GM18867 (cell line): ENCODE results near the gene HLA-F.

Experiments used
- ATAC-seq: cut with Tn5 transposase; IDR thresholded peaks from one replicate; pipeline ENCODE4 v1.9.1; 2021; ENCODE audit warnings: mild to moderate bottlenecking, moderate library complexity; ENCODE audit not compliant: unreplicated experiment

Gene HLA-F

DNA sequence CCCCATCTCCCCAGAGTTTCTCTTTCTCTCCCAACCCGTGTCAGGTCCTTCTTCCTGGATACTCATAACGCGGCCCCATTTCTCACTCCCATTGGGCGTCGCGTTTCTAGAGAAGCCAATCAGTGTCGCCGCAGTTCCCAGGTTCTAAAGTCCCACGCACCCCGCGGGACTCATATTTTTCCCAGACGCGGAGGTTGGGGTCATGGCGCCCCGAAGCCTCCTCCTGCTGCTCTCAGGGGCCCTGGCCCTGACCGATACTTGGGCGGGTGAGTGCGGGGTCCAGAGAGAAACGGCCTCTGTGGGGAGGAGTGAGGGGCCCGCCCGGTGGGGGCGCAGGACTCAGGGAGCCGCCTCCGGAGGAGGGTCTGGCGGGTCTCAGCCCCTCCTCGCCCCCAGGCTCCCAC, at the start of gene HLA-F:
Gene HLA-F (plus strand): TSS at position 173 of the 404 bp plus-strand sequence. CDS start 30 bp downstream, at position 203.
- ATAC-seq, result peak; percentile 87

DNA sequence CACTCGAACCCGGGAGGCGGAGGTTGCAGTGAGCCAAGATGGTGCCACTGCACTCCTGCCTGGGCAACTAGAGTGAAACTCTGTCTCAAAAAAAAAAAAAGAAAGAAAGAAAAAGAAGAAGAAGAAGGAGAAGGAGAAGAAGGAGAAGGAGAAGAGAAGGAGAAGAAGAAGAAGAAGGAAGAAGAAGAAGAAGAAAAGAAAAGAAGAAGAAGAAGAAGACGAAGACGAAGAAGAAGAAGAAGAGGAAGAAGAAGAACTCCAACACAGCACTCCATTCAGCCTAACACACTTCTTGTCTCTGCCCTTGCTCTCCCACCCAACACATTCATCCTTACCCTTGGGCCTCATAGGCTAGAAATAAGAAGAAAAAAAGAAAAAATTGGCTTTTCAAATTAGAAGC, 49.2 kb upstream of the HLA-F start:
- ATAC-seq, result no peak

DNA sequence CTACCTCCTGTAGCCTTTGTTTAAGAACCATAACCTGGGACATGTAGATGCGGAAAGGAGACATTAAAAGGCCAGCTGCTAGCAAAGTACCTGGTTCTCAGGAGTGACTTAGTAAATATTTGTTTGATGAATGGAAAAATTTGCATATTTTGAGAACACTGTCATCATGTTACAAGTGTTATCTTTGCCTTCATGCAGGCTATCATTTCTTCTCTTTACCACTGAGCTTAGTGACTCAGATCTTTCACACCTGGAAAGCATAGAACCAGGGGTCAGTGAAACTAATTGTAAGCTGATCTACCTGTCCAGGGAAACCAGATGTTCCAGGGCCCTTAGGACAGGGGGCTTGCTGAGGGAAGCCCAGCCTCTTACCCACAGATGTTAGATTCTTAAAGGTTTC, 47.7 kb upstream of the HLA-F start:
- ATAC-seq, result no peak

DNA sequence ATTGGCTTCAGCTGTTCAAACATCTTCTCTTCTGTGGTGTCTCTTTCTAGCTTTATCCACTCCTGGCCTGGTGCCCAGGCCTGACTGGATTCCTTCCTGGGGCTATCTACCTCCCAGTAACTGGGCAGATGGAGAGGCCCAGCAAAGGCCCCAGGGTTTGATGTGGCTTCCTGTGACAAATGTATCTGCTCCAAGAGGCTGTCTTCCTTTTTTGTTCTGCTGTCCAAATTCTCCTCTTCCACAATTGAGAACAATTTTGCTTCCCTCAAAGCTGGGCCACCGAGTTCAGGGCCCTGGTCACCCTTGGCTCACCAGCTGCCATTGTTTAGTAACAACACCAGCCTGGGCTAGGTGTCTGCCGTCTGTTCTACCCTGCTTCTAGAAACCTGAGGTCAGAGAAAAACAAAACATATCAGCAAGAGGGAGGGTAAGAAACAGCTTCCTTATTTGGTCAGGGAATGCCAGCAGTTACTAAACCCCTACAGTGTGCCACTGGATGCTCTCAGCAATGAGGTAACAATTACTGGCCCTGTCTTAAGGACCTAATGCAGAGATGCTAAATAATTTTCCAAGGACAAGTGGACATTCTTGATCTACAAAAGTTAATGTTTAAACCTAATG, 46.1 kb upstream of the HLA-F start:
- no peak for ATAC-seq

DNA sequence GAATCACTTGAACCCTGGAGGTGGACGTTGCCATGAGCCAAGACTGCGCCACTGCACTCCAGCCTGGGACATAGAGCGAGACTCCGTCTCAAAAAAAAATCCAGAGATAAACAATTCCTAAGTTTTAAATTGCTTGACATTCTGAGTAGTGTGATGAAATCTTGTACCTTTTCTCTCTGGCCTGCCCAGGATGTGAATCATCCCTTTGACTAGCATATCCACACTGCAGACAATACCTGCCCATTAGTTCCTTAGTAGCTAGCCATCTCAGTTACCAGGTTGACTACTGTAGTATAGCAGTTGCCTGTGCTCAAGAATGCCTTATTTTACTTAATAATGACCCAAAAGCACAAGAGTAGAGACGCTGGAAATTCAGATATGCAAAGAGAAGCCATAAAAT, 45.1 kb upstream of the HLA-F start:
- no peak for ATAC-seq

DNA sequence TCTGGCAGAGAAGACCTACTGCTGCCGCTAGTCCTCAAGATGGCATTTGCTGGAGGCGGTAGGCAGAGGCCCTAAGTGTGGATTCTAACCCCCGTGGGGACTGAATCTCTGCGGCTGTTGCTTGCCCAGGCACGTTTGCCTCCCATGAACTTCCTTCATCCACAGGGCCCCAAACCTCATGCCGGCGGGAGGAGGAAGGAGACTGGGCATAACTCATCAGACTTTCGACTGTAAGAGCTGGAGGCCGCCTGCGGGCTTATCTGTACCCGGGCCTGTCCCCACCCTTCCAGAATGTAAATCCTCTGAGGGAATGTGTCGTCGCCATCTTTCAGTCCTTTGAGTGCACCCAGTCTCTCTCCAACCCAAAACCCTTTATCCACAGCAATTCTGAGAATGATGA, 43.3 kb upstream of the HLA-F start:
- ATAC-seq, result no peak

DNA sequence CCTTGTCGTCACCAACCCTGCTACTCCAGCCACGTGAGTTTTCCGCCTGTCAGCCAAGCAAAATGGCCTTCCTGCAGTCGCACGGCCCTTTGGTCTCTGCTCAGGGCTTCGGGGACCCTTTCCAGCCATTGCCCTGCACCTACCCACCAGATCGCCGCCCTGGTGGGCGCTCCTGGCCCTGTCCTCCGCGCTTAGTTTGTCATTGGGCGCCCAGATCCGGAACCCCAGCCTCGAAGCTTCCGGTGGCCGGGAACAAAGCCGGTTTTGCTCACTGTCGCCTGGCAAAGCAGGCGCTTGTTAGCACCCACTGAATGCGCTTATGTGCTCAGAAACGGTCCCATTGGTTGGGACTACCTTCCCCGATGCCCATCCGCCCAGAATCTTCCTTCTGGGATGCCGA, 42.8 kb upstream of the HLA-F start:
- ATAC-seq, result no peak

DNA sequence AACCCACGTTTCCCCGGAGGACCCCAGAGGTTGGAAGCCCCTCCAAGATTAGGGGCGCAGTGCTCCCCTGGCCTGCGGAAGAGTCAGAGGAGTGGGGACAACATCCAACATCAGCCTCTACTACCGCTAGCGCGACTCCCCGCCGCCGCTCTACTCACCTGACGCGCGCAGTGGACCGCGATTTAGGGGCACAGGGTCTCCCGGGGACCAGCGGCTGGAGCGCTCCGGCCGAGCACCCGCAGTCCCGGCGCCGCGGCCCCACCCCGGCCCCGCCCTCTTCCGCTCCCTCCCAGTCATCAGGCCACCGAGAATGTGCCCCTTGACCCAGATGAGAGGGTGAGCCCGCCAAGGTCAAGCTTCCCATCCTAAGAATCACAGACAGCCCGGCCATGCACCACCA, 42.3 kb upstream of the HLA-F start, which contains the start of gene ZFP57:
Gene ZFP57 (minus strand): TSS at position 249 of the 400 bp plus-strand sequence. CDS start 4,149 bp downstream, outside the sequence.
- ATAC-seq, result no peak

DNA sequence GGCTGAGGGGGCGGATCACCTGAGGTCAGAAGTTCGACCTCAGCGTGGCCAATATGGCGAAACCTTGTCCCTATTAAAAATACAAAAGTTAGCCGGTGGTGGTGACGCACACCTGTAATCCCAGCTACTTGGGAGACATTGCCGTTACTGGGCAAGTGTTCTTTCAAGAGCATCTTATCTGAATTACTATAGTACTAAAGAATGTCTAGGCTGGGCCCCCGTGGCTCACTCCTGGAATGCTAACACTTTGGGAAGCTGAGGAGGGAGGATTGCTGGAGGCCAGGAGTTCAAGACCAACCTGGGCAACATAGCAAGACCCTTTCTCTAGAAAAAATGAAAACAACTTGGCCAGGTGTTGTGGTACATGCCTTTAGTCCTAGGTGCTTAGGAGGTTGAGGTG, 41.4 kb upstream of the HLA-F start:
- ATAC-seq, result no peak

DNA sequence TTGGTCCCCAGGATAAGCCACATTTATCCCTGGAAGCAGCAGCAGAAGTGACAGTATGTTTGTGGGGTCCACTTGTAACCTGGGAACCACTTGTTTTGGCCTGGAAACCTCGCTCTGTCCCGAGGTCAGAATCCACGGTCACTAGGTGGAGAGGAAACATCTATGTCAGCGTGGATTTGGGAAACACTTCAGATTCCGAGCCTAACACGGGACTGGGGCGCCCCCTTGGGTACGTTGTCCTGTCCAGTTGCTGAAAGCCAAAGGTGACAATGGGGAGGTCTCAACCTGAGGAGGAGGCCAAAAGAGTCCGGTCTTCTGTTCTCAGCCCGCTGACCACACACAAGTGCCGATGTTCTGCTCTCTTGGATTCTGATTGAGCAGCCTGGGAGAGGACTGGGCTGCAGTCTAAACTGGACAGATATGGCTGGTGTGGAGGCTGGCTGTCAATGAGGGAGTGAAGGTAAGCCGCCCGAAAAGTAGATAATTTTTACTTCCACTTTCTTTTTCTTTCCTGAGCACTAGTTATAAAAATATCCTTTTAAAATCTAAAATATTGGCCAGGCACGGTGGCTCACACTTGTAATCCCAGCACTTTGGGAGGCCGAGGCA, 37.4 kb upstream of the HLA-F start:
- no peak for ATAC-seq

DNA sequence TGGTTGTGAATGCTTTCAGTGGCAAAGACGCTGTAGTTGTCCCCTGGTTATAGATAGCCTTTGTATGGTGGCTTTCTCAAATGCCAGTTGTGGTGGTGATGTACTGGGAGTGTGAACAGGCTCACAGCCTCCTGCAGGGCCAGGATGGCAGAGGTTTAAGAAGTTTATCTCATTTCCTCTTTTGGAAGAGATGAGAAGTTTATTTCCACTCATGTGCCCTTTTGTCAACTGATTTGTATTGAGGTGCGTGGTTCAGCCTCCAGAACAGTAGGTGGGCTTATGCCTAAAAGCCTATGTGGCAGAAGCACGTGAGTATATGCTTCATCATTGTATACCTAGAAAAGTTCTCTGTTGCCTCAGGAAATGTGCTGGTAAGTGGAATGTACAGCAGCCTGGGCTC, 28.6 kb upstream of the HLA-F start:
- no peak for ATAC-seq

DNA sequence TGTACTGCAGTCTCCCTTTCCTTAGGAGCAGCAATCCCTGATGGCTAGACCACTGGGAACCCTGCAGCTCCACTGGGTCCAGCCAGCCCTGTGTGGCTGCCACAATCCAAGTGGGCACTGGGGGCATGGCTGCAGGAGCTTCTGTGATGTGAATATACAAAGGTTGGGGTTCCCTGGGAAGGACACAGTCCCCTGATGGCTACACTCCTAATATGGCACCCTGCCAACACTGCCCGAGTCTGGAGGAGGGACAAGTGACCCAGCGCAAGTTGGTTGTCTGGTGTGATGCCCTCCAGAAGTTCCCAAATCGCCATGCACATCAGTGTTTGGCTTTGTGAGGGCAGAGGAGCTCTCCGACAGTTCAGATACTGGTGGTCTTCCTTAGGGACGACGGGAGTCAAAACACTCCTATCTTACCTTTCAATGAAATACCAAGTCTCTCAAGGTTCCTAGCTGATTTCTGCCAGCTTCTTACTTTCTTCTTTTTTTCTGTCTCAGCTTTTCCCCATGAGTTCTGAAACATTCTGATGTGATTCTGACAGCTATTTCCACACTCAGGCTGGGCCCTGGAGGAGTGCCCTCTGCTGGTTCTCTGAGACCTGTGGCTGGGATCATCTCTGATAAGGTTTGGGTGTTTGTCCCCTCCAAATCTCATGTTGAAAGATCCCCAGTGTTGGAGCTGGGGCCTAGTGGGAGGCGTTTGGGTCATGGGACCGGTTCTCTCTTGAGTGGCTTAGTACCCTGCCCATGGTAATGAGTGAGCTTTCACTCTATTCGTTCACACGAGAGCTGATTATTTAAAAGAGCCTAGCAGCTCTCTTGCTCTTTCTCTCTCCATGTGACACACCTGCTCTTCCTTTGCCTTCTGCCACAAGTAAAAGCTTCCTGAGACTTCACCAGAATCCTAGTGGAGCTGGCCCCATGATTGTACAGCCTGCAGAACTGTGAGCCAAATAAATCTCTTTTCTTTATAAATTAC, 26.8 kb upstream of the HLA-F start:
- no peak for ATAC-seq

DNA sequence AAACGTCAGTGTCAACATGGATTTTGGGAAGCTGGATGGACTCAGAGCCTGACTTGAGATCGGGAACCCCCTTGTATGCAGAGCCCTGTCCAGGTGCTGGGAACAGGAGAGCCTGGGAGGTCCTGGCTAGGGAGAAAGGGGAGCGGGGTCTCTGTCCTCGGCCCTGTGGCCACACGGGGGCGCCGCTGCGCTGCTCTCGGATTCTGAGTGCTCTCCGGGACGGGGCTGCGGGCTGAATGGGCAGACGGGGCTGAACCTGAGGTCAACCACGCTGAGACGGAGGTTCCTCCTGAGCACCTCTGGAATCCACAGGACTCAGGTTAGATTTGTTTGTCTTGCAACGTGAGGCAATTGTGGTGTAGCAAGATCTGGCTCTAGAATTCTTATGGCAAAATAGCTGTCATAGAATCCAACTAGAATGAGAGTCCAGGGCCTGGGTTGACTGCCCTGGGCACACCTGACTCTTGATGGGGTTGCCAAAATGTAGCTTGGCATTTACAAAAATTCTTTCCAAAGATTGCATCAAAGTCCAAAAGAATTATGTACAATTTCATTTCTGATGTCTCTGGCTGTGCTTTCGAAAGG, 20.6 kb upstream of the HLA-F start:
- ATAC-seq, result no peak

DNA sequence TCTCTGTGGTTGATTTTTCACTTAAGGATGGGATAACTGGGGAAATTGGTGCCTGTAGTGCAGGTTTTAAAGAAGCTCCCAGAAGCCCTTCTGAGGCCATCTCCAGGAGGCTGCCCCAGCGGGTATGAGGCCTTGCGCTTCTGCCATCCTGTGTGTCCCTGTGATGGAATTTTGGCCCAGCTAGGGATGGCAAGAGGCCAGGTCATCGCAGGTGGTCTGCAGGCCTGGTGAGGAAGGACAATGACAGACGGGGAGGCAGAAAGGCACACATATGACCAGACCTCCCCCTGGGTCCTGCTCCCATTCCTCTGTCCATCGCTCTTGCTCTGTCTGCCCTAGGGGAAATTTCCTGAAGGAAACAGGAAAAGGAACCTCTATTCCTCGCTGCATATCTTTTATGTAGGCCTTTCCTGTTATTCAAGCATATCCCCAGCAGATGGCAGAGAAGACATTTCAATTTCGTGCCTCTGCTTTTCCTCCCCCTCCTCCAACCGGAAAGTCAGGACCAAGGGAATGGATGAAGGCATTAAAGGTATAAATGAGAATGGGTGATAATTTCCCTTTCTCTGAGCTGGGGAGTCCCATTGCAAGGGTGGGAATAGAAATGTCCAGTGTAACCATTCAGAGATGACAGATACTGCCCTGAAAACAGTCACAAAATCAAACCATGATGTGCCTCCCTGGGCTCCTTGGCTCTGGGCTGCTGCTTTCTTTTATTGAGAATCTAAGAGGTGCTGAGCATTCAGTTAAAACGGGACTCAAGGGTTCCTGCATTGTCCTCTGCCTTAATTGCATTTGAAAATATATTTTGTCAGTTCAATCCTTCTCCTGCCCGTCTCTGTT, 17.6 kb upstream of the HLA-F start:
- ATAC-seq, result no peak

DNA sequence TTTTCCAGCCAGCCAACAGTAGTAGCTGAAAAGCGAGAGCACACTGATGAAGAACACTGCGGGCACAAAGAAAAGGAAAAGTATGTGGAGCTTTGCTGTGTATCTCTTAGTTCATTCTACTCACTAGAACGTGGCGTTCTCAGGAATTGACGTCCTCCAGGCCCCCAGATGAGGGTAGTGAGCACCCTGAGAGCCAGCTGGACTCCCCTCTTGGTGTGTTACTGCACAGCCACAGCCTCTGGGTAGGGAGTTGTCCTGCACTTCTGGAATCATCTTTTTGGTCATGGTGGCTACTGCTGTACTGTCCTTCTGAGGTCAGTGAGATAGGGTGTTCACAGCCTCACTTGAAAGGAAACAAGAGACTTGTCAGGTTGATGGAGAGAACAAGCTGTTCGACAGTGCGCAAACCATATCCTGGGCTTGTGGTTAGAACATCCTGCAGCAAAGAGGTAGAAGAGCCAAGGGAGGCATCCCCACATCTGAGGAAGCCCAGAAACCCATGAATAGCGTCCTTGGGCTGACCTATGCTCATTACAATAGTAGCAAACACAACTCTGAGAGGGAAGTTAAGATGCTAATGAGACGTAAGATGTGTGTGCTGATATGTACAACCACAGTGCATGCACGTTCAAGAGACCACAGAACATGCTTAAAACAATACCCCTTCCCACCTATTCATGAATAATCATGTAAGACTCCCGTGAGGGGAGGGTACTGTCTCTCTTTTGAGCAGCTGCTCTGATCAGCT, 14.6 kb upstream of the HLA-F start:
- ATAC-seq, result no peak

DNA sequence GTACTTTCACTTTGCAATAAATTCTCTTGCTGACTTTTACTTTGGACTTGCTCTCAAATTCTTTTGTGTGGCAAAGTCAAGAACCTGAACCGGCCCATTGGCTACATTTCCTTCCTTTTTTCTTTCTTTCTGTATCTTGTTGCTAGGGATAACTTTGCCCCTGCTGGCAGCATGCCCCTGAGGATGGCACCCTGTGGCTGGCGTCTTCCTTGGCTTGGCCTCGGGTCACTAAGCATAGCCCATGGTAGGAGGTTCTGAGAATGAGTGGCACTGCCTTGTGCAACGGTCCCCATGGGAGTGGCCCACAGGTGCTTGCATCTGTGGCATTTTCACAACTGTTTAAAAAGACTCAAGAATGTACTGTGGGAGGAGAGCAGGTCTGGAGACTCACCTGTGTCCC, 14.0 kb upstream of the HLA-F start:
- ATAC-seq, result no peak

DNA sequence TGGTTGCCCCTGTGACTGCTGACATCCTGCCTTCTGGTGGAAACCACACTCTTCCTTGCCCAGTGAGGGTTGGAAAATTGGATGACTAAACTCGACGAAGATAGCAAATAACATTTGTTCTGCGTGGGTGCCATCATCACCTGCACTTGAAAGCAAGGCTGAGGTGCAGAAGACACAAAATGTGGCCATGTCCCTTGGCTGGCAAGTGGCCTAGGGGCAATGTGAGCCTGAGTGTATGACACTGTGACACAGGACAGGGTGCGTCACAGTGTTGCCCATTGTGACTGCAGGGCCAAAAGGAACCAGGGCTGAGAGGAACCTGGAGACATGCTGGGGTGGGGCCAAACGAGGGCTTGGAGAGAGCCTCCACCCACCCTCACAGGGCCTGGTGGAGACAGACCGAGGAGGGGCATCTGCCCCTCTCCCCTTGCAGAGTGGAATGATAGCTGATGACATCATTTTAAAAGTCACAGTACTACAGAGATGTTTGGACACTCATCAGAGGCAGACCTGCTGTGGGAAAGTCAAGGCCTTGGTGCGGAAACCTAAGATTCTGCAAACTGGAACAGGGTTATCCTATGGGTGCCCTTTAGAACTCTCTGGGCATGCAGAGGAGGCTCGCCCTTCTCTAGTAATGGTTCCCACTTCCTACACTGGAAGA, 12.8 kb upstream of the HLA-F start:
- ATAC-seq, result no peak

DNA sequence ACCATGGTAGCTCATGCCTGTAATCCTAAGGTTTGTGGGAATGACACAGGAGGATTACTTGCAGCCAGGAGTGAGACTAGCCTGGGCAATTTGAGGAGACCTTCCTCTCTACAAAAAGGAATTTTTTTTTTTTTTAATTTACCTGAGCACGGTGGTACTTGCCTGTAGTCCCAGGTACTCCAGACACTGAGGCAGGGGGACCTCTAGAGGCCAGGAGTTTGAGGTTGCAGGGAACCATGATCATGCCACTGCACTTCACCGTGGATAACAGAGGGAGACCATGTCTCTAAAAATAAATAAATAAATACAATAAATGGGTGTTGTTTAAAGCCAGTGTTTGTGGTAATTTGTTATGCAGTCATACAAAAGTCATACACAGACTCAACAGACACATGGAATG, 2.4 kb upstream of the HLA-F start:
- ATAC-seq, result no peak
